GM23338 (cell line): ENCODE results near the gene GDA.

Experiments
- EZH2 ChIP-seq: fragments of 200-600 bp; sonication (generic); IDR thresholded peaks from one replicate; pipeline ENCODE4 v1.8.0; 2017; ENCODE audit warnings: antibody characterized with exemption, mild to moderate bottlenecking, low read depth; ENCODE audit not compliant: unreplicated experiment
- EZH2phosphoT487 ChIP-seq: fragments of 200-600 bp; sonication (generic); IDR thresholded peaks from one replicate; pipeline ENCODE4 v1.8.1; 2018; ENCODE audit warnings: antibody characterized with exemption; ENCODE audit not compliant: unreplicated experiment
- POLR2AphosphoS5 ChIP-seq: IDR thresholded peaks from 2 replicates; pipeline ENCODE4 v1.6.1; 2016; ENCODE audit warnings: antibody characterized with exemption, low read depth
- REST ChIP-seq: IDR thresholded peaks from one replicate; pipeline ENCODE4 v1.6.1; 2018; ENCODE audit warnings: antibody characterized with exemption; ENCODE audit not compliant: unreplicated experiment

DNA sequence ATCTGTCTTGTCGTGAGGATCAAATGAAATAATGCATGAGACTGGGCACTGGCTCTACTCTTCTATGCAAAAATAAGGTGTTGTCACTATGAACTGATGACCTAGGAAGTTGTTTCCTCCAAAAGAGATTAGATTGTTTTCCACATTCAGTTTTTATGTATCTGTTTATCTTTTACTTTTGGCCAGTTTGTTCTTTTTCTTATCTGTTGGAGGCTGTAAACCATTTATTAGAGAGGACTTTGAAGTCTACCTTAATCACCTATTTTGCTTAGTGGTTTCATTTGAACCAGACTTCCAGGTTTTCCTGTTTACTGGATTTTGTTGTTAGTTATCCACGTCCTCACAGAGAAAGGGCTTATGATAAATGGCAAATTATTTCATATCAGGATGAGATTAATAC is 21.5 kb upstream of the GDA start:
- TF ChIP-seq POLR2AphosphoS5 (no peak), EZH2phosphoT487 (no peak), REST (no peak), EZH2 (no peak)
